ENCODE data around the gene KRTAP12-3. TPM values are rescaled to one million over a fixed set of nuclear protein-coding genes. Genes with fewer than 3 reads are reported as not detected.
"Not testable (repeated sequence)": the region's sequence is repeated elsewhere in the genome, so short reads cannot be mapped to it uniquely, and the experiment has no call there.

The KRTAP12-3 gene
- polyA plus RNA-seq, 2 donors, result not detected

DNA sequence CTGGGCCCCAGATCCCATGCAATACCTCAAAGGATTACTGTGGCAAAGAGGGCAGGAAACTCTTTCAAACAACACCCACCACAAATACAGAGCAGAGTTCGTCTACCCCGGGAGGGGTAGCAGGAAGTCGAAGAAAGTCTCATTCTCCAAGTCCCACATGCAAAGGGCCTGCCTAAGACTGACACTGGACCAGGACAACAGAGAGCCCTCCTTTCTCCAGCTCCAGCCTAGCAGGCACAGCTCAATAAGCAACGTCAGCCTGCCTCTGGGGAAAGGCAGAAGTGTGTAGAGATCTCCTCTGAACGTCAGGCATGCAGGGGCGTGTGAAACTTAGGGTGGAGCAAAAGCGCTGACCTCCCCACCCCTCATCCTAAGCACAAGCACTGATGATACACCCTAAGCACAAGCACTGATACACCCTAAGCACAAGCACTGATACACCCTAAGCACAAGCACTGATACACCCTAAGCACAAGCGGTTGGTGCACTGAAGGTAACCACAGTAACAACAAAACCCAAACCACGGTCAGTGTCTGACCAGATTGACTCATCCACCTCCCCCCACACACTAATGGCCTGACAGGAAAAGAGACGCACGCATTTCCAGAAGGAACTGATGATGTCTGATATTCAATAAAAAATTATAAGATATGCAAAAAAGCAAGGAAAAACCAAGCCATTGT lies 1.3 kb downstream of the KRTAP12-3 start:
- Histone ChIP-seq H3K4me1 (ENCODE audit: control insufficient read depth in 2 of 2, insufficient read depth in 2 of 2, low read length in 1 of 2) (peaks cover 0 to 6% of the 10 kb centered on the region in 2 donors), H3K4me3 (ENCODE audit: low read depth in 1 of 2, low read length in 2 of 2) (no peak overlapping the region), H3K27me3 (ENCODE audit: control insufficient read depth in 1 of 2, insufficient read depth in 2 of 2, low read length in 2 of 2) (no peaks in the 10 kb centered on the region), H3K36me3 (ENCODE audit: control insufficient read depth in 2 of 2, insufficient read depth in 2 of 2, low read length in 1 of 2) (no peaks in the 10 kb centered on the region), H3K9me3 (ENCODE audit: control insufficient read depth in 2 of 2, insufficient read depth in 1 of 2, low read depth in 1 of 2, low read length in 1 of 2) (no peaks in the 10 kb centered on the region), H3K27ac (ENCODE audit: low read depth in 2 of 2, low read length in 1 of 2) (no peak overlapping the region)
- 34 to 51% methylated on average over 11 of the region's 11 CpGs for WGBS, 2 donors

DNA sequence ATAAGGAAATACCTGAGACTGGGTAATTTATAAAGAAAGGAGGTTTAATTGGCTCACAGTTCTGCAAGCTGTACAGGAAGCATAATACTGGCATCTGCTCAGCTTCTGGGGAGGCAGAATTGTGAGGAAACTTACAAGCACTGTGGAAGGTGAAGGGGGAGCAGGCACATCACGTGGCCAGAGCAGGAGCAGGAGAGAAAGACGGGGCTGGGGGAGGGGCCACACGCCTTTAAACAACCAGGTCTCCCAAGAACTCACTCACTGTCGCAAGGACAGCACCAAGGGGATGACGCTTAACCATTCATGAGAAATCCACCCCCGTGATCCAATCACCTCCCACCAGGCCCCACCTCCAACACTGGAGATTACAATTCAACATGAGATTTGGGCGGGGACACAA lies 3.8 kb downstream of the KRTAP12-3 start:
- not testable (repeated sequence) for H3K27me3 ChIP-seq (ENCODE audit: control insufficient read depth in 1 of 2, insufficient read depth in 2 of 2, low read length in 2 of 2); H3K4me1 ChIP-seq (ENCODE audit: control insufficient read depth in 2 of 2, insufficient read depth in 2 of 2, low read length in 1 of 2); H3K9me3 ChIP-seq (ENCODE audit: control insufficient read depth in 2 of 2, insufficient read depth in 1 of 2, low read depth in 1 of 2, low read length in 1 of 2); H3K27ac ChIP-seq (ENCODE audit: low read depth in 2 of 2, low read length in 1 of 2); H3K36me3 ChIP-seq (ENCODE audit: control insufficient read depth in 2 of 2, insufficient read depth in 2 of 2, low read length in 1 of 2); H3K4me3 ChIP-seq (ENCODE audit: low read depth in 1 of 2, low read length in 2 of 2)
- WGBS, 2 donors, result 53 to 72% methylated on average over 6 to 7 of the region's 7 CpGs

DNA sequence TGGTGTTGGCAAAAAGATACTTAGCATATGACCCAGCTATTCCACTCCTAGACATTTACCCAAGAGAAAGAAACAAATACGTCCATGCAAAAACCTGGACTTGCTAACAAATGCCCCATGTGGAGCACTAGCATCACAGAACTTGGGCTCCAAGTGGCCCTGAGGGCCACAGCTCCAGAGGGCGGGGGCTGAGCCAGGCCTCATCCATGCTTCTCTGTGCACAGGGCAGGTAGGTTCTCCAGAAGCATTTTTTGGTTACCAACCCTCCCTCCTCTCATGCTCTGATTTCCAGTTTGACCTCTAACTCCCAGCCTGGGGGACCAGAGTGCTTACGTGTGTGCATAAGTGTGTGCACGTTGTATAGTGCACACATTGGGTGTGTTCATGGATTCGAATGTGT lies 7.0 kb downstream of the KRTAP12-3 start:
- Histone ChIP-seq H3K4me1 (ENCODE audit: control insufficient read depth in 2 of 2, insufficient read depth in 2 of 2, low read length in 1 of 2) (no peaks in the 10 kb centered on the region), H3K36me3 (ENCODE audit: control insufficient read depth in 2 of 2, insufficient read depth in 2 of 2, low read length in 1 of 2) (no peaks in the 10 kb centered on the region)
- 80 to 90% methylated on average over 5 of the region's 5 CpGs for WGBS, 2 donors

DNA sequence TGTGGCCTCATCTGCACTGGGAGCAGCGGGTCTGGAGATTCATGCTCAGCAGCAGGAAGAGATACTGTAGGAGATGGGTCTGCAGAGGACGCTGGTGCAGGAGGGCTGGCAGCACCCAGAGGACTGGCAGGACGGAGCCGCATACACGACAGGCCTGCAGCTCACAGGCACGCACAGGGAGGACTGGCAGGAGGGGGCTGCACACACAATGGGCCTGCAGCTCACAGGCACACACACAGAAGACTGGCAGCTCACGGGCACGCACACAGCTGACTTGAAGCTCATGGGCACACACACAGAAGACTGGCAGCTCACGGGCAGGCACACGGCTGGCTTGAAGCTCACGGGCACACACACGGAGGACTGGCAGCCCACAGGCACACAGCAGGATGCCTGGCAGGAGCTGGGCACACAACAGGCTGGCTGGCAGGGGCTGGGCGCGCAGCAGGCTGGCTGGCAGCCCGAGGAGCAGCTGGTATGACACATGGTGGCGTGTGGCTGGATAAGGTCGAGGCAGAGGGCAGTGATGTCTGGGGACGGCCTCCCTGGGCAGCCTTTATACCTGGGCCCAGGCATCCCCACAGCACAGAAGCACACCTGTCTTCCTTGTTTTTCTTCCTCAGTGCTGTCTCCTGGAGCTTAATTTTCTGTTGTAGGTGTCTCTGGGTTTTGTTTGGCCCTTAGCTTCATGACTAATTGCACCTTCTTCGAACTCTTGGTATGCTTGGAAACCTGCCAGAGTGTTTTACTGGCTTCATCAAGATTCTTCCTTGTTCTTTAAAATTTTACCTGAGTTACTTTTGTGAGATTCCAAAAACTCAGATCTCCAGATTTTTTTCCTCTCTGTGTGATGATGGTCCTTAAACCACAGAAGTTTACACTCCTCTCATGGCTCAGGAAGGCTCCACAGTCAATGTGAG lies 8.9 kb downstream of the KRTAP12-3 start, which contains the start of gene KRTAP12-2:
TSS of gene KRTAP12-2 (minus strand) at position 527 of the 920 bp plus-strand sequence. CDS start at position 486, 41 bp downstream.
- no peaks in the 10 kb centered on the region for H3K36me3 ChIP-seq (ENCODE audit: control insufficient read depth in 2 of 2, insufficient read depth in 2 of 2, low read length in 1 of 2)
- H3K27me3 ChIP-seq (ENCODE audit: control insufficient read depth in 1 of 2, insufficient read depth in 2 of 2, low read length in 2 of 2), result no peaks in the 10 kb centered on the region
- 44 to 46% methylated on average over 19 of the region's 19 CpGs for WGBS, 2 donors
- H3K27ac ChIP-seq (ENCODE audit: low read depth in 2 of 2, low read length in 1 of 2), result no peak within 1 kb of the TSS
- no peaks in the 10 kb centered on the region for H3K4me1 ChIP-seq (ENCODE audit: control insufficient read depth in 2 of 2, insufficient read depth in 2 of 2, low read length in 1 of 2)
- peaks cover 2 to 6% of the 10 kb centered on the region in 2 donors for H3K9me3 ChIP-seq (ENCODE audit: control insufficient read depth in 2 of 2, insufficient read depth in 1 of 2, low read depth in 1 of 2, low read length in 1 of 2)
- no peak within 1 kb of the TSS for H3K4me3 ChIP-seq (ENCODE audit: low read depth in 1 of 2, low read length in 2 of 2)

More for the DNA sequence above, 7.0 kb downstream of the KRTAP12-3 start:
- H3K4me3 ChIP-seq (ENCODE audit: low read depth in 1 of 2, low read length in 2 of 2), result no peak overlapping the region
- H3K9me3 ChIP-seq (ENCODE audit: control insufficient read depth in 2 of 2, insufficient read depth in 1 of 2, low read depth in 1 of 2, low read length in 1 of 2), result no peaks in the 10 kb centered on the region
- no peak overlapping the region for H3K27ac ChIP-seq (ENCODE audit: low read depth in 2 of 2, low read length in 1 of 2)
- H3K27me3 ChIP-seq (ENCODE audit: control insufficient read depth in 1 of 2, insufficient read depth in 2 of 2, low read length in 2 of 2), result no peaks in the 10 kb centered on the region

DNA sequence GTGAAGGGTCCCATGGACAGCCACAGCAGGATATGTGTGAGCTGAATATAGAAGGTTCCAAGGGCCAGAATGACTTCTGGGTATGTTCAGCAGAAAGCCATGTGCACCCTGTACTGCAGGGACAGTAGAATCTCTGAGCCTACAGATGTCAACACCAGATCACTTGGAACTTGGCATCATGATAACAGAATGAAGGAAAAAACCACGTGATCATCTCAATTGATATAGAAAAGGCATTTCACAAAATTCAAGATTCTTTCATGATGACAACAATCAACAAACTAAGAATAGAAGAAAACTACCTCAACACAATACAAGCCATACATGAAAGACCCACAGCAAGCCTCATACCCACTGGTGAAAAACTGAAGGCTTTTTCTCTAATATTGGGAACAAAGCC lies 9.9 kb downstream of the KRTAP12-3 start:
- H3K4me1 ChIP-seq (ENCODE audit: control insufficient read depth in 2 of 2, insufficient read depth in 2 of 2, low read length in 1 of 2), result no peaks in the 10 kb centered on the region
- 57 to 72% methylated on average over 1 of the region's 1 CpG for WGBS, 2 donors
- H3K9me3 ChIP-seq (ENCODE audit: control insufficient read depth in 2 of 2, insufficient read depth in 1 of 2, low read depth in 1 of 2, low read length in 1 of 2), result peaks cover 2 to 6% of the 10 kb centered on the region in 2 donors
- H3K27ac ChIP-seq (ENCODE audit: low read depth in 2 of 2, low read length in 1 of 2), result no peak overlapping the region
- no peaks in the 10 kb centered on the region for H3K27me3 ChIP-seq (ENCODE audit: control insufficient read depth in 1 of 2, insufficient read depth in 2 of 2, low read length in 2 of 2)
- no peaks in the 10 kb centered on the region for H3K36me3 ChIP-seq (ENCODE audit: control insufficient read depth in 2 of 2, insufficient read depth in 2 of 2, low read length in 1 of 2)
- H3K4me3 ChIP-seq (ENCODE audit: low read depth in 1 of 2, low read length in 2 of 2), result no peak overlapping the region

DNA sequence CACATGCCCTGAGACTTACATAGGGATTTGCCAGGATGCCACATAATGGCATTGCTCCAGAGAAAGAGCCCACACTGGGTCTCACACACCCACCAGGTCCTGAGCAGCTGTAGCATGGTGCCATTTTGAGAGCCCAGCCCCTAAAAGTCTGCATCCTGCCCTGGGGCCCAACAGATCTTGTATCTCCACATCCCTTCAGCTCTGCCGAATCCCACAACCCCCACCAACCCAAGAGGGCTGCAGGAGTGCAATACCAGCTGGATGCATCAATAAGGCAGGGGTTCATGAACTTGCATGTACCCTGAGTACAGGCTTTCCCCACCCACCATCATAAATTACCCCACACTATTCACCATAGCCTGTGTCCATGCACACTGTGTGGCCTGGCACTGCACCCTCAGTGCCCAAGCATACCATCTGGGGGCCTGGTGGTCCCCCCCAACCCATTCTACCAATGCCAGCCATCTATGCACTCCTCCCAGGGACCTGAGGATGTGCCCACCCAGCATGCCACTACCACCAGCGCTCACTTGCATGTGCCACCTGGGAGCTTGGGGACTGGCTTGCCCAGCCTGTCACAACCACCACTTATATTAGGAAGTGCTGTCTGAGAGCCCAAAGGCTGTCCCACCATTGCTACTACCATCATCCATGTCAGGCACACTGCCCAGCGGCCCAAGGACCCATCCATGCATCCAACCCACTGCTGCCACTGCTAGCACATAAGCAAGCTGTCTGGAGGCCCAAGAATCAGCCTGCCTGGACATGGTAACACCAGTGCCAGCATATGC lies 13.1 kb downstream of the KRTAP12-3 start:
- Histone ChIP-seq H3K27me3 (ENCODE audit: control insufficient read depth in 1 of 2, insufficient read depth in 2 of 2, low read length in 2 of 2) (no peaks in the 10 kb centered on the region), H3K4me3 (ENCODE audit: low read depth in 1 of 2, low read length in 2 of 2) (no peak overlapping the region), H3K9me3 (ENCODE audit: control insufficient read depth in 2 of 2, insufficient read depth in 1 of 2, low read depth in 1 of 2, low read length in 1 of 2) (peaks cover 2 to 6% of the 10 kb centered on the region in 2 donors), H3K36me3 (ENCODE audit: control insufficient read depth in 2 of 2, insufficient read depth in 2 of 2, low read length in 1 of 2) (no peaks in the 10 kb centered on the region), H3K4me1 (ENCODE audit: control insufficient read depth in 2 of 2, insufficient read depth in 2 of 2, low read length in 1 of 2) (no peaks in the 10 kb centered on the region), H3K27ac (ENCODE audit: low read depth in 2 of 2, low read length in 1 of 2) (no peak overlapping the region)
- 69 to 84% methylated on average over 3 of the region's 3 CpGs for WGBS, 2 donors

DNA sequence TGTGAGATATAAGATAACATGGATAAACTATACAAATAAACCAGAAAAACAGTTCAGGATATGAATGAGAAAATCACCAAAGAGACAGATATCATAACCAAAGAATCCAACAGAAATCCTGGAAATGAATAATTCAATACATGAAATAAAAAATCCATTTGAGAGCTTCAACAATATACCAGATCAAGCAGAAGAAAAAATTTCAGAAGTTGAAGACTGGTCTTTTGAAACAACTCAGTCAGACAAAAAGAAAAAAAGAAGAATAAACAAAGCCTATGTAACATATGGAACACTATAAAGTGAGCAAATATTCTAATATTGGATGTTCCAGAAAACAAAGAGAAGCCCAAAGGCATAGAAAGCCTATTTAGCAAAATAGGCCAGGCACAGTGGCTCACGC lies 14.2 kb downstream of the KRTAP12-3 start:
- Histone ChIP-seq H3K27ac (ENCODE audit: low read depth in 2 of 2, low read length in 1 of 2) (no peak overlapping the region), H3K4me1 (ENCODE audit: control insufficient read depth in 2 of 2, insufficient read depth in 2 of 2, low read length in 1 of 2) (no peaks in the 10 kb centered on the region), H3K36me3 (ENCODE audit: control insufficient read depth in 2 of 2, insufficient read depth in 2 of 2, low read length in 1 of 2) (no peaks in the 10 kb centered on the region), H3K4me3 (ENCODE audit: low read depth in 1 of 2, low read length in 2 of 2) (no peak overlapping the region), H3K9me3 (ENCODE audit: control insufficient read depth in 2 of 2, insufficient read depth in 1 of 2, low read depth in 1 of 2, low read length in 1 of 2) (peaks cover 2 to 6% of the 10 kb centered on the region in 2 donors), H3K27me3 (ENCODE audit: control insufficient read depth in 1 of 2, insufficient read depth in 2 of 2, low read length in 2 of 2) (no peaks in the 10 kb centered on the region)
- 88 to 96% methylated on average over 1 of the region's 1 CpG for WGBS, 2 donors

DNA sequence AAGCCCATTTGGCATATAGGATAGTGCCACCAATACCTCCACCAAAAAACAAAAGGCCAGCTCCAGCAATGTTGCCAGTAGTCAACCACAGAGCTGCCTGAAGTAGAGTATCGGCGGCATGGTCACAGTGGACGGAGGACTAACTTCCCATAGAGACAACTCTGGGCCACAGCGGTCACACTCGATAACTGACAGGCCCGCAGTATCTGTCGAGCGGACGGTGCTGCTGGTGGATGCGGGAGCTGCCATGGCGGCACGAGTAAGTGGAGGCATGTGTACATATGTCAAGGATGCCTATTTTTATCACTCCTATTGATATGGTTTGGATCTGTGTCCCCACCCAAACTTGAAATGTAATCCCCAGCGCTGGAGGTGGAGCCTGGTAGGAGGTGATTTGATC lies 20.1 kb downstream of the KRTAP12-3 start:
- Histone ChIP-seq H3K27me3 (ENCODE audit: control insufficient read depth in 1 of 2, insufficient read depth in 2 of 2, low read length in 2 of 2) (no peaks in the 10 kb centered on the region), H3K9me3 (ENCODE audit: control insufficient read depth in 2 of 2, insufficient read depth in 1 of 2, low read depth in 1 of 2, low read length in 1 of 2) (no peaks in the 10 kb centered on the region), H3K4me3 (ENCODE audit: low read depth in 1 of 2, low read length in 2 of 2) (no peak overlapping the region), H3K27ac (ENCODE audit: low read depth in 2 of 2, low read length in 1 of 2) (no peak overlapping the region), H3K36me3 (ENCODE audit: control insufficient read depth in 2 of 2, insufficient read depth in 2 of 2, low read length in 1 of 2) (no peaks in the 10 kb centered on the region), H3K4me1 (ENCODE audit: control insufficient read depth in 2 of 2, insufficient read depth in 2 of 2, low read length in 1 of 2) (no peaks in the 10 kb centered on the region)
- 92 to 94% methylated on average over 13 of the region's 13 CpGs for WGBS, 2 donors

DNA sequence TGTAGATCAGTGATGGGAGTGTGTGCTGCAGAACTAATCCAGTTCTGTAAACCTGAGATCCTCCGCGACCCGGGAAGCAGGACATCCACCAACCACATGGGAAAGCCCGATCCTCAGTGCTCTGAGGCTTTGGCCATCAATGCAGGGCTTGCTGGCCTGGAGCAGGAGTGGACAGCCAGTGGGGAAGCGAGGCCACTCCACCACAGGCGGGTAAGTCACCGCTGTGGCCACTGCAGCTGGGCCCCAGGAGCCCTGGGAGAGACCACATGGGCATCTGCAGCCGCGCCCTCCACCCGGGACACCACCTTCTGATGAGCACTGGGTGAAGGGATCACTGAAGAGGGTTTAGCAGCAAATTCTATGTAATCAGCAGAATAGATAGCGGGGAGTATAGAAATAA lies 23.4 kb downstream of the KRTAP12-3 start:
- whole genome bisulfite sequencing, 2 donors, result 68 to 81% methylated on average over 11 of the region's 11 CpGs
- Histone ChIP-seq H3K36me3 (ENCODE audit: control insufficient read depth in 2 of 2, insufficient read depth in 2 of 2, low read length in 1 of 2) (no peaks in the 10 kb centered on the region), H3K27ac (ENCODE audit: low read depth in 2 of 2, low read length in 1 of 2) (no peak overlapping the region), H3K4me1 (ENCODE audit: control insufficient read depth in 2 of 2, insufficient read depth in 2 of 2, low read length in 1 of 2) (no peaks in the 10 kb centered on the region), H3K4me3 (ENCODE audit: low read depth in 1 of 2, low read length in 2 of 2) (no peak overlapping the region), H3K27me3 (ENCODE audit: control insufficient read depth in 1 of 2, insufficient read depth in 2 of 2, low read length in 2 of 2) (no peaks in the 10 kb centered on the region), H3K9me3 (ENCODE audit: control insufficient read depth in 2 of 2, insufficient read depth in 1 of 2, low read depth in 1 of 2, low read length in 1 of 2) (no peaks in the 10 kb centered on the region)

Measured in esophagus (tissue), 2 donors.